SK-N-MC (cell line): ENCODE measurements around the gene MYEOV.
A peak's percentile ranks its signal among the peaks of the same experiment; 100 is the strongest.

Experiments used
- DNase-seq: peaks from one replicate; pipeline ENCODE4 v3.0.0-alpha.2; 2011; ENCODE audit warnings: low read depth, low spot score
- H3K27ac ChIP-seq: fragments of 200-600 bp; sonication (generic); 2 replicates; pipeline ENCODE4 v1.5.1; 2016; ENCODE audit warnings: mixed run types
- H3K36me3 ChIP-seq: fragments of 200-600 bp; sonication (generic); 2 replicates; pipeline ENCODE4 v1.6.1; 2017; ENCODE audit warnings: antibody characterized with exemption, low read length, mixed read lengths; ENCODE audit not compliant: insufficient read depth
- H3K4me3 ChIP-seq: fragments of 200-600 bp; sonication (generic); 2 replicates; pipeline ENCODE4 v1.5.1; 2016
- H3K9ac ChIP-seq: fragments of 200-600 bp; sonication (generic); 2 replicates; pipeline ENCODE4 v1.8.0; 2017; ENCODE audit warnings: mixed run types, mixed read lengths; ENCODE audit not compliant: insufficient read length
- H3K9me3 ChIP-seq: fragments of 200-600 bp; sonication (generic); 2 replicates; pipeline ENCODE4 v1.6.1; 2017; ENCODE audit warnings: low read depth, mild to moderate bottlenecking, antibody characterized with exemption, low read length, moderate library complexity, mixed read lengths
- EZH2 ChIP-seq: fragments of 200-600 bp; sonication (generic); IDR thresholded peaks from one replicate; pipeline ENCODE4 v1.6.1; 2017; ENCODE audit warnings: antibody characterized with exemption
- FOXP2 ChIP-seq: optimal IDR thresholded peaks from 2 replicates; pipeline ENCODE3; 2011; ENCODE audit warnings: mild to moderate bottlenecking, moderate library complexity; ENCODE audit not compliant: insufficient read depth; ENCODE audit errors: extremely low read length, control extremely low read depth
- POLR2AphosphoS5 ChIP-seq: IDR thresholded peaks from 2 replicates; pipeline ENCODE4 v1.6.1; 2012; ENCODE audit warnings: mild to moderate bottlenecking, low read depth, low read length, borderline replicate concordance

Gene MYEOV

DNA sequence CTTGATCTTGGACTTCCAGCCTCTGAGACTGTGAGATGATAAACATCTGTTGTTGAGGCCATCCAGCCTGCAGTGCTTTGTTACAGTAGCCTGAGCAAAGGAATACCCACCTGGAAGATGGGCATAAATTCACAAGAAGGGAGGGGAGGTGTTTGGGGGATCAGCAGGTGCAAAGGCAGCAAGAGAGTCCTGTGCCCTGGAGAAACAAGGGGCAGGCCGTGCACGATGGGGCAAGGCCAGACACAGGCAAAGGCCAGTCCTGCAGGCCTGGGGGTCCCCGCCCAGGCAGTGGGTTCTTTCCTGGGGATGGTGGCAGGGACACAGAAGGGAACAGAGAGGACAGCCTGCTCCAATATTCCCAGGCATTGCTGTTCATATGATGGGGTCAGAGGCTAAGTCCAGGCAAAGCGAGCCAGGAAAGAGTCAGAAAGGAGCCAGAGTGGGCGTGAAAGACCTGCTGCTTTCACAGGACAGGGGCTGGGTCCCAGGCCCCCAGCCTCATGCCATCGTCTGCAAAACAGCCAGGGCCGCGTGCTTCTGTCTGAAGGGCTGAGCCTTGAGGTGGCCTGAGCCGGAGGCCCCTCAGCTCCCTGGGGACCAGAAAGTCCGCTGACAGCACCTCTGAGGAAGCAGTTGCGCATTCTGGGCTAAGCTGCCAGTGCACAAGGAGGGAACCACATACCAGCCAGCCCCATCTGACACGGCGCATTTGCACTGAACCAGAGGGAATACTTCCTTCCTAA lies 48.8 kb downstream of the MYEOV start:
- Histone ChIP-seq H3K9me3 (no peaks in the 10 kb centered on the region), H3K36me3 (peaks cover 5% of the 10 kb centered on the region; the same call in 1 of the 2 replicates), H3K9ac (no peak overlapping the region), H3K27ac (no peak overlapping the region), H3K4me3 (no peak overlapping the region)
- TF ChIP-seq POLR2AphosphoS5 (no peak), FOXP2 (no peak)
- no peak for DNase-seq

DNA sequence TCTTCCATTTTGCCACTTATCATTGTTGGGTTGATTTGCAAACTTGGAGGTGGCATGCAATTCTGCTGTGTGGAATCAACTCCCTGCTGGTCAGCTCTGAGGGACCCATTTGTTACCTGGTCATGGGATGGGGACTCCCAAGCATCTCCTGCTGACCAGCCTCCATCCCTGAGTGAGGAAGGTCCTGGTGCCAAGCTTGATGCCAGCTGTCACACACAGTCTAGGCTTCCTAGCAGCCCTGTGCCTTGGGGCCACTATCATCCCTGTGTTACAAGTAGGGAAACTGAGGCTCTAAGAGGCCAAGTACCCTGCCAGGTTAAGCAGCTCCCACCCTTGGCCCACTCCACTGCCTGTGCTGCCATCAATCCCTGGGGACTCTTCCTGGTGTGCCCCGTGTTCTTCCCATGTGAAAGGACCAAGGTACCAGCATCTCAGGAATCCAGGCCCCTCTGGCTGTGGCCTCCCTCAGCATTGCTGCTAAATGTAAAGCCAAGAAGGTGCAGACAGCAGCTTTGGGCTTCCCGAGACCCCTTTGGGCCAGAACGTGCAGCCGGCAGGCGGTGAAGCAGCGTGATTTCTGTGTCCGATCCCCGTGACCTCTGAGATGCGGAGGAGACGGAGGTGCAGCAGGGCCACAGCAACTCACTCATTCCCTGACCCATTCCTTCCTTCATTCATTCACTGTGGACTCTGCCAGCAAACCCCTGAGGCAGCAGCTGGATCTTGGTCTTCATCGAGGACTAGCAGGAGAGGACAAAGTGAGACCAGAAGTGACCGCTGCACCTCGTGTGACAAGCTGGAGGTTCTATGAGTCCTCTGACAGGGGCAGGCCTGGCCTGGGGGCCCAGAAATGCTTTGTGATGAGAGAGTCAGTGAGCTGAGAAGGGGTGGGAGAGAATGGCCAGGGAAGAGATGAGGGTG lies 49.7 kb downstream of the MYEOV start:
- no peak overlapping the region for H3K27ac ChIP-seq
- no peak overlapping the region for H3K4me3 ChIP-seq
- H3K36me3 ChIP-seq, result peaks cover 5% of the 10 kb centered on the region; the same call in 1 of the 2 replicates
- H3K9ac ChIP-seq, result no peak overlapping the region
- H3K9me3 ChIP-seq, result no peaks in the 10 kb centered on the region
- no peak for TF ChIP-seq EZH2
- no peak for TF ChIP-seq FOXP2
- TF ChIP-seq POLR2AphosphoS5, result no peak
- no peak for DNase-seq

DNA sequence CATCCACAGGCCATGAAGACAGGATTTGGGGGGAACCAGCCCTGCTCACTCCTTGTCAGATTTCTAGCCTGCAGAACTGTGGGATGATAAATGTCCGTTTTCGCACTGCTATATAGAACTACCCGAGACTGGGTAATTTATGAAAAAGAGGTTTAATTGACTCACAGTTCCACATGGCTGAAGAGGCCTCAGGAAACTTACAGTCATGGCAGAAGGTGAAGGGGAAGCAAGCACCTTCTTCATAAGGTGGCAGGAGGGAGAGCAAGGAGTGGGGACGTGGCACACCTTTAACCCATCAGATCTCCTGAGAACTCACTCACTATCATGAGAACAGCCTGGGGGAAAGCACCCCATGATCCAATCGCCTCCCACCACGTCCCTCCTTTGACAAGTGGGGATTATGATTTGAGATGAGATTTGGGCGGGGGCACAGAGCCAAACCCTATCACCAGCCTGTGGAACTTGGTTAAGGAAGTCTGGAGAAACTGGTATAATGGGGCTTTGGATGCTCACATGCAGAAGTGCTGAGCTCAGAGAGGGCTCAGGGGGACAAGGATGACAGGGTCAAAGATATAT lies 50.7 kb downstream of the MYEOV start:
- TF ChIP-seq POLR2AphosphoS5, result no peak
- TF ChIP-seq FOXP2, result no peak
- TF ChIP-seq EZH2, result no peak
- H3K9me3 ChIP-seq, result no peaks in the 10 kb centered on the region
- no peak overlapping the region for H3K9ac ChIP-seq
- peaks cover 5% of the 10 kb centered on the region; the same call in 1 of the 2 replicates for H3K36me3 ChIP-seq
- DNase-seq, result peak; percentile 6
- H3K27ac ChIP-seq, result no peak overlapping the region
- no peak overlapping the region for H3K4me3 ChIP-seq
